Stimulated activated CD8-positive, alpha-beta memory T cell treated with anti-CD3 and anti-CD28 coated beads, Interleukin-2, amount 100 ng/mL, for 48 hours (primary cell): Measurements from ENCODE around the gene NACC1.

Source experiments
- DNase-seq, 2 donors: peaks; one replicate each; pipeline ENCODE4 v3.0.0-alpha.2; 2020; ENCODE audit warnings: low read depth in 2 of 2

Gene NACC1

DNA sequence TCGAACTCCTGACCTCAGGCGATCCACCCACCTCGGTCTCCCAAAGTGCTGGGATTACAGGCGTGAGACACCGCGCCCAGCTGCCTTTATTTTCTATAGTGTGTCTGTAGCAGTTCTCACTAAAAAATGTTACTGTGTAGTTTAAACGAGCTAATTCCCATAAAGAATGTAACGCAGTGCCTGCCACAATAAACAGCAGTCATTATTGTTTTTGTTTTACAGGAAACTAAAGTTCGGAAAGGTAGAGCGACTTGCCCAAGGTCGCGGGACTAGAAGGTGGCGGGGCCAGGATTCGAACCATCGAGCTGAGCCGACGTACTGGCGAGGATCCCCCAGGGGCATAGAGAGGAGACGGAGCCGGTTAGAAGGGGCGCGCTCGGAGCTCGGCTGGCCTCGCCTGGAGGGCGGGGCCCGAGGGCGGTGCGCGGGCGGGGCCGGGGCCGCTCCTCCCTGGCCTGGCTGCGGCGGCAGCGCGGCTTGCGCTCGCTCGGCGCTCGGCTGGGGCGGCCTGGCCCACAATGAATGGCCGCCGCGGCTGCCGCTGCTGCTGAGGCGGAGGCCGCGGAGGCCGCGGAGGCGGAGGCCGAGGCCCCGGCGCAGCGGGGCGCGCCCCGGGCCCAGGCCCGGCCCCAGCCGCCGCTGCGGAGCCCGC is at the start of gene NACC1:
TSS of gene NACC1 (plus strand) at position 493 of the 652 bp plus-strand sequence. CDS start 16,944 bp downstream, outside the sequence.
- DNase-seq, result peak; percentile 86

DNA sequence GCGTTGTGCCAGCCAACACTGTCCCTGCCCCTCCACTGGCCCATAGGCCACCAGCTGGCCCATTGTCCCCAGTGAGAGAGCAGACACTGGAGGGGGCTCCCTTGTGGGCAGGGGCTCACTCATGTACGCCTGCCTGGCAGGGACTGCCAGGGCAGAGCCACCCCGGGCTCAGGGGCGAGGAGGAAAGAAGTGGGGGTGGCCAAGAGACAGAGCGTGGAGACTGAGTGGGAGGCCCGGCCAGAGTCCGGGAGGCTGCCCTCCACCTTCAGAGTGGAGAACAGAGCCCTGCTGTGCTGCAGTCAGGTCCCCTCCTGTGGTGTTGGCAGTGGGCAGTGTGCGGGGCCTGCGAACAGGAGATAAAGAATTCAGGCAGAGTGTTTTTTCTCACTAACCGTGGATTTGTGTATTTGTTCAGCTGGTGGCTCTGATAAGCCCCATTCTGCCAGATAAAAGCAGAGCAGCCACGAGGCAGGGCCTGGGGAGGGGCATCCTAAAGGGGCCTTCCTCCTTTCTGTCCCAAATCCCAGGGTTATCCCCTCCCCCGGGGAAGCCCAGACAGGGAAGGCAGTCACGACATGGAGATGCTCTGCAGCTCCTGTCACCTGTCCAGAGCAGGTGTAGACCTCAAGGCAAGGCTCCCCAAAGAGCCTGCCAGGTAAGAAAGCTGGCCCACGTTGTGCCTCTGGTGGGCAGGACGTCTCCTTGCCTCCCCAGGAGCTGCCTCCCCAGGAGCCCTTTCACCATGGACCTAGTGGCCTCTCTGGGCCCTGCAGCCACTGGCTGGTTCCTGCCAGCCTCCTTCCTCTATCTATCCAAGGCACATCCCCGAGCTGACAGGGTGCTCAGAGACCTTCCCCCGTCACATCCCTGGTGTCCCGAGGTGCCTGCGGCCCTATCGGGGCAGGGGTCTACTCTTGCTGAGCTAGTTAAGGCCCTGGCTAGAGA is 48.4 kb upstream of the NACC1 start:
- DNase-seq, result no peak

DNA sequence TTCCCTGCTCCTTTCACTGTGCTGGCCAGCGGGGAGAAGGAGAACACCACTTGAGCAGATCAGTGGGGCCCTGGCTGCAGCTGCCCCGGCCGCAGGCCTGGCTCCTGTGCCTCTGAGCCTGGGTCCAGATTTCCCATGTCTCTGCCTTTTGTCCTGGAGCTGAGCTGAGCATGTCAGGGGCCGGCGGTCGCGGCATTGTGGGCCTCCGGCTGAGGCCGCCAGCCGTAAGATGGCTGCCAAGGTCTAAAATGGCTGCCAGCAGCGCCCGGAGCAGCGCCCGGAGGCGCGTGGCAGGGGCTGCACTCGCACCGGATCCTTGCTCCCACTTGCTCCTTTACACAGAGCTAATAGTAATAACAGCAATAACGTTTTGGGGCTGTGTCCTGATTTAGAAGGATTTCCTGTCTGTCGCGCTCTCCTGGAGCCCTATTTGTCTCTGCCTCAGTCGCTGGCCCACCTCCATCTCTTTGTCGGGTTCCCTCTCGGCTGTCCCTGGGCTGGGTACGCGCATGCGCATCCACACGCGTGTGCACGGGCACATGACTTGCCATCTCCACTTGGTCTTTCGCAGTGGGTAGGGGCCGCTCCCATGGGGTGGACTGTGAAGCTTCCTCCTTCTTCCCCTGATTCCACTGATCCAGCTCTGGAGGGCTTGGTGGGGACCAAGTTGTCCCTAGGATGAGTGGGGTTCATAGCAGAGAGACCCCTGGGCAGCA is 47.5 kb upstream of the NACC1 start:
- DNase-seq, result no peak

DNA sequence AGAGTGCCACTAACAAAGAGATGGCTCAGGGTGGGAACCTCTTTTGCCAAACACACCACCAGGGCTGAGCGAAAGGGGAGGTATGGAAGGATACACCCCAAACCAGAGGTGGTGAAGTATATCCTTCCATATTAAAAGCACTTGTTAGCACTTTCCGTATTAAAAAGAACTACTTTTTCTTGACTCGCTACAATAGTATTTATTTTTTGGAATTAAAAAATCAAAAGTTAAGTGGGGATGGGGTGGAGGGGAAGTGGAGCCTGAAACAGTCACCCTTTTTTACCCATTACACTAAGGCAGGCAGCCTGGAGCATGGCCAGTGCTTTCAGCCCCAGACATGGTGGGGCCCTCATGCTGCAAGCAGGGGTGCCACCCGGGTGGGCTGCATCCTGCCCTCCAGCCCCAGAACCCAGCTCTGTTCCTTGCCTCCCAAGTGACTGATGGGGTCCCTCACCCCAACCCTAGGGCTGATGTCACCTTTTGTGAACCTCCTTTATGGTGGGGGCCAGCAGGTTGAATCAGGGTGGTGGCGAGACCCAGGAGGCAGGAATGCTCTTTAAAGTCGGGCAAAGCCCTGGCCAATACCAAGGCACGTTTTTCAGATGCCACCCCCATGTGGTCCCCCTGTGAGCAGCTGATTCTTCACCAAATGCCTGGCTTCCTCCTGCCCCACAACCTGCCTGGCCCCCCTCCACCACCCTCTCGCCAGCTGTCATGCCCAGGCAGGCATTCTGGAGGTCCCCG is 46.4 kb upstream of the NACC1 start:
- DNase-seq, result no peak

DNA sequence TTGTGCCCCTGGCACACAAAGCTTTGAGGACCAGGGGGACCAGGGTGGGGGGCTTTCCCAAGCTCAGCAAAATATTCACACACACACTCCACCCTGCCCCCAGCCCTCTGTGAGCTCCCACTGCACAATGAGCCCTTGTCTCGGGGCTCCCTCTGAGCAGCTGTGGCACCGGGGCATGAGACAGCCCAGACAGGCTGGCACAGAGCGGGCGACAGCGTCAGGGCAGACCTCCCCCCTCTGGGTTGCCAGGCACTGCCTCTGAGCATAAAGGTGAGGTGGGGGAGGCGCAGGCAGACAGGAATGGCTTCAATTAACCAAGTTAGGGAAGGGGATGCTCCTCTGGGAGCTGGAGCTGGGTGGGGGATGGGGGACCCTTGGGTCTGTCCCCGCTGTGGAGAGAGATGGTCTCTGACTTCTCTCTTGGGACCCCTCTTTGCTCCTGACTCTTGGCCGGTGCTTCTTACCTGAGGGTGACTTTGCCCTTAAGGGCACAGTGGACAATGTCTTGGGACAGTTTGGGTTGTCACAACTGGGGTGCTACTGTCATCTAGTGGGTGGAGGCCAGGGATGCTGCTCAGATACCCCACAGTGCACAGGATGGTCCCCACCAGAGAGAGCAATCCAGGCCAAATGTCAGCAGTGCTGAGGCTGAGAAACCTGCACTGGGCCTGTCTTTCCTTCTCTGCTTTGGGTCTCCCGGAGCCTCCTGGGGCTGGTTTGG is 45.7 kb upstream of the NACC1 start:
- no peak for DNase-seq

DNA sequence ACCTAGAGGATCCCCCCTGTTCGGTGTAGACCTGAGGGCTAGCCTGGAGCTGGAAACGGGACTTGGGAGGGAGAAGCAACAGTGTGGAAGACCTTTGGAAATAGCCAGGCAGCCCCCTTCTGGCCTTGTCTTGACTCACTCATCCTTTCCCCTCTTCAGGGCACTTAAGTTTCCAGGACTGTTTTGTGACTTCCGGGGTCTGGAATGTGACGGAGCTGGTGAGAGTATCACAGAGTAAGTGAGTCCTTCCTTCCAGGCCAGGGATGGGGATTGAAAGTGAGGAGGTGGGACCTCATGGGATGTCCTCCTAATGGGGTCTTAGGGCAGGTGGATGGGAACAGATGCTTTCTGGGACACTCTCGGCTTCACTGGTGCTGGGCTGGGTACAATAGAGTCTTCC is 44.8 kb upstream of the NACC1 start:
- DNase-seq, result no peak

DNA sequence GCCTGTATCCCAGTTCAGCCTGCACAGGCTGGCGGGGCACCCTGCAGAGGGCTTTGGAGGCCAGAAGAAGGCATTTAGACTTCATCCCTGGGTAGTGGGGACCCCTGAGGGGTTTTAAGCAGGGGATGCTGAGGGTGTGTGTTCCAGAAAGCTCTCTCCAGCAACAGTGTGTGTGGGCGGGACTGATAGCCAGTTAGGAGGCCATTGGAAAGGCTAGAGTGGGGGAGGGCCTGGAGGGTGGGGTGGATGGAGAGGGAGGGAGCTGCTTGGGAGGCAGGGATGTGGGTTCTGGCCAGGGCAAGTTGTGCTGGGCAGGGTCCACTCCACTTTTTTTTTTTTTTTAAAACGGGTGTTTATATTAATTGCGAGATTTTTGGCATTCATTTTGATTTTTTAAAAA is 43.7 kb upstream of the NACC1 start:
- no peak for DNase-seq

DNA sequence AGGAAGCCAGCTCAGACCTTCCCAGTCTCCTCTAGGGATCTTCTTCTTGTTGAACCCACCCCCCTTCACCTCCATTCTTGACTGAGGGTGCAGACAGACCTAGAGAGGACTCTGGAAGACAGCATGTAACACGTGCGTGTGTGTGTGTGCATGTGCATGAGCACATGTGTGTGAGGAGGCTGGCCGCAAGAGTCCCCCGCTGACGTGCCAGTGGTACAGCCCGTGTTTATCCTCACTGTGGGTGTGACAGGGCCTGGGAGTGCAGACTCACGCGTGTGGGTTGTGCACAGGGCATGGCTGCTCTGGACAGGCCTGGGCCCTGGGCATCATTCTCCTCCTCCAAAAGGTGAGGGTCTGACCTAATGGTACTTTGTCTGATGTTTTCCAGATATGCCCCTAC is 41.7 kb upstream of the NACC1 start:
- no peak for DNase-seq

DNA sequence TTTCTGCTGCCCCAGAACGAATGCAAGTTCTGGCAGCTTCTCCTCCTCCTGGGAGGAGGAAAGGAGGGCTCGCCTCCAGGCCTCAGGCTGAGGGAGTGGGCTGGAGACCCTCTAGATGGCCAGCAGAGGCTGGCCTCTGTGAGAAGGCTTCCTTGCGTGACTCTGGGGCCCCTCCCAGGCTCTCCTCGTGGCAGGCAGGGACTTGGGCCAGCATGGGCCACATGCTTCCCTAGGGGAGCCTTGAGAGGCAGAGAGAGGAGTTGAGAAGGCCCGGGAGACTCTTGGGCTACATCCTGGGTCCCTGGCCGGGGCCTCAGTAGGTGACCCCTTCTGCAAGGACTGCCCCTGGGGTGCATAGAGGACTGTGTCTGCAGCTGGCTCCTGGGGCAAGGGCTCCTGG is 41.3 kb upstream of the NACC1 start:
- no peak for DNase-seq

DNA sequence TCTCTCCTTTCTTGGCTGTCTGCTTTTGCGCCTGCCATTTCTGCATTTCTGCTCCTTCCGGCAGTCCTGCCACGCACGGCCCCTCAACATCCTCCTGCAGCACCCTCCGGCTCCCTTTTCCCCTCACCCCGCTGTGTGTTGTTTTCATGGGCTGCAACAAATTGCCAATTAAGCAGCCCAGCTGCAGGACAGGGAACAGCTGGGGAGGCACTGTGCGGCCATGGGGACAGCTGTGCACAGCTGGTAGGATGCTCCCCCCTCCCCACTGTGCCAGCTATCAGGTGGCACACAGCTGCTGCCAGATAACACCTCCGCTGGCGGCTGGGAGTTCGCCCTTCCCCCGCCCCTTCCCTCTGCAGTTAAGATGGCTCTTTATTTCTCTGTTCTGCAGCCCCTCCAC is 40.8 kb upstream of the NACC1 start:
- DNase-seq, result no peak

DNA sequence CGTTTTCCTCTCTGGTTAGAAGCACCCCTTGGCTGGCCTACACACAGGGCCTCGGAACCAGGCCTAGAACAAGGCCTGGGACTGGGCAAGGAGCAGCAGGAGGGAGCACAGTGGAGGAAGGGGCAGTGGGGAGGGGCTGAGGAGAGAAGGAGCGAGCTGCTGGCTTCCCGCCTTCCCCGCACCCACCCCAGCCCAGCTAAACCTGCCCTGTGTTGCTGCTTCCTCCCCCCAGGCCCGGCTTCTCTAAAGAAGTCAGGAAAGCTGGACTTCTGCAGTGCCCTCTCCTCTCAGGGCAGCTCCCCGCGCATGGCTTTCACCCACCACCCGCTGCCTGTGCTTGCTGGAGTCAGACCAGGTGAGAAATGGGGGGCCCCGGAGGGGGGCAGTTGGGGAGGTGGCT is 39.7 kb upstream of the NACC1 start:
- no peak for DNase-seq

DNA sequence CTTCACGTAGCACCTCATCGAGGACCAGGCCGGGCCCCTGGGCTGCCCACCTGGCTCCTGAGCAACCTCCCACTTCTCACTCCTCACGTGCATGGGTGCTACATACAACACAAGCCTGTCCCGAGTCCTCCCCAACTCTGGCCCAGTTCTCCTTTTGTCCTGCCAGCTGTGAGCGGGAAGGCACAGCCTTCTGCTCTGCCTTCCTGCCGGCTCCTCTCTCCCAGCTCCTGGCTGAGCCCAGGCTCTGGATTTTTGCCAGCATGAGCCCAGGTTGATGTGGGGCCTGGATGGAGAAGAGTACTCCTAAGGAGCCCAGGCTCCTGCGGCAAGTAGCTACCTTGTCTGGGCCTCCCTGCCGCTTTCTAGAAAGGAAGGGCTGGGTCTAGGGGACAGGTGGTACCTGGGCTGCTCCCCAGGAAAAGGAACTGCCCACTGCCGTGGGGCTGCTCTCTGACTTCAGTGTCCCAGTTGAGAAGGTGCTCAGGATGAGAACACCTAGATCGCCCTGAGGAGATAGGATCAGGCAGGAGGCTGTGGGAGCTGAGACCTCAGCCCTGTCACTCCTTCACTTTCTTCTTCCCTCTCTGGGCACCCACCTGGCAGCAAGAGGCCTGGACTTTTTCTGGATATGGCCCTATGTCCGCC is 39.0 kb upstream of the NACC1 start:
- no peak for DNase-seq

DNA sequence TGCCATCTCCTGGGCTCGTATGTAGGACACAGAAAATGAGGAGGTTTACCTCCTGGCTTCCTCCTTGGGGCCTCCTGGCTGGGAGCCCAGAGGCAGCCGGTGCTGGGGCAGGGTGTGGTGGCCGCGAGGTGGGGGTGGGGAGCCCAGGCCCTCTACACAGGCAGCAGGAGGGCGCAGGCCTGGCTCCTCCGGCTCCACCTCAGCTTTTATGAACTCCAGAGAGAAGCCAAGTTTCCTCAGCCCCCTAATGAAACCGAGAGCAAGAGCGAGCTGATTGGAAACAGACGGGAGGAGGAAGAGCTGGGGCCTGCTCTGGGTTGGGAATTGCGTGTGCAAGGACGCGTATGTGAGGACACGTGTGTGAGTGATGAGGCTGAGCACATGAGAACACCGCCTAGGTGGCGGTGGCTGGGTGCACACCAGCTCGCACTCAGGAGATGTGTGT is 38.5 kb upstream of the NACC1 start:
- DNase-seq, result no peak

DNA sequence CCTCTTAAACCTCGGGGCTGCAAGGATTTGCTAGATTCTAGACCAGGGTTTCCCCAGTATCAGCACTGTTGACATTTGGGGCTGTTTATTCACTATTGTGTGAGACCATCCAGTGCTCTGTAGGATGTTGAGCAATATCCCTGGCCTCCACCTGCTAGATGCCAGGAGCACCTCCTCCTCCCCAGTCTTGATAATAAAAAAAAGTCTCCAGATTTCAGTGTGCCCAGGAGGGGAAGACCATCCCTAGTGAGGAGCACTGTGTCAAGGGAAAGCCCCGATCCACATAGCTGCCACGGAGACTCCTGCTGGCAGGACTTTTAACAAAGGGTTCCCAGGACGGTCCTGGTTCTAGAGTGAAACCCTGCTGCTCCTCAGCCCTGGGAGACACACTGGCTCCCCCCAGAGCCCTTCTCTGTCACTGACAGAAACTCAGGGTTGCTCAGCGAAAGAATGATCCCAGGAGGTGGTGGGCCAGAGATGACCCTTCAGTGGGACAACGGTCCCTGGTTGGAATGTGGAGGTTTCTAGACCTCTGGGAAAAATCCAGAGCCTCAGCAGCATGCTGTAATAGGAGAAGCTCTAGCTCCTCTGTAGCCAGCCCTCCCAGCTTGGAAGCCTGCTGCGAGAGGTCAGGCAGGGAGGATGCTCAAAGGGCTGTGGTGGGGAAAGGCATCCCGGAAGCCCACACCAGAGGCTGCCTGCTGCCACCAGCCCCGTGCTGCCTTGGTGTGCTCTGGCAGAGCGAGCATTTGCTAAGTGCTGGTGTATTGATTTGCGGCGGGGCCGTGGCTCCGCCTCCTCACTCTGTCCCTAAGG is 35.7 kb upstream of the NACC1 start:
- no peak for DNase-seq

DNA sequence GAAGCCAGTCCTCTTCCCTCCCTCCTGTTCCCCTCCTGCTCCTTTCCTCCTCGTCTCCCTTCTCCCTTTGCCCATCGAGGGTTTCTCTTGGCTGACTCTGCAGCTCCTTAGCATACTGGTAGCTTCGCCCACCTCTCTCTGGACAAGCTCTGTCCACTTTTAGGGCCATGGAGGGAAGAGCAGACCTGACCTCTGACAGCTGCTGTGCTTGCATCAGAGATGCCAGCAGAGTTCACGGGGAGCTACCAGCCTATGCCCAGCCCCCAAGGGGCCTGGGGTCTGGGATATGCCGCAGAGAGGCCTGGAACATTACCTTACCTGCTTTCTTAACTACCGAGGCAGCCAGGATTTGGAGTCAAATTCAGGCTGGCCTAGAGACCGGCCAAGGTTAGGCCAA is 35.1 kb upstream of the NACC1 start:
- no peak for DNase-seq

DNA sequence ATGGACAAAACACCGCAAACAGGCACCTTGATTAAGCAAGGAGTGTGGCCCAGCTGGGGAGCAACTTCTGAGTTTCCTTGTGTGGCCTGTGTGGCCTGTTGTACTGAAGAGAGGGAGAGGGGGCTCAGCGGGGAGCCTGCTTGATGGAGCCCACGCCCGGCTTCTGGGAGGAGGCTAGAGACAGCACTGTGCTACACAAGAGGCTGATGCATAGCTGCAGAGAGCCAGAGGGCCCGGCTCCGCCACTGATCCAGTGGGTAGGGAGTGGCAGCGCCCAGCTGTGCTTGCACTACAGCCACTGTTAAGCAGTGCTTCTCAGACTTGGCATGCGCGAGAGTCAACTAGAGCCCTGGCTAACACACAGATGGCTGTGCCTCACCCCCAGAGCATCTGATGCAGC is 34.4 kb upstream of the NACC1 start:
- no peak for DNase-seq

DNA sequence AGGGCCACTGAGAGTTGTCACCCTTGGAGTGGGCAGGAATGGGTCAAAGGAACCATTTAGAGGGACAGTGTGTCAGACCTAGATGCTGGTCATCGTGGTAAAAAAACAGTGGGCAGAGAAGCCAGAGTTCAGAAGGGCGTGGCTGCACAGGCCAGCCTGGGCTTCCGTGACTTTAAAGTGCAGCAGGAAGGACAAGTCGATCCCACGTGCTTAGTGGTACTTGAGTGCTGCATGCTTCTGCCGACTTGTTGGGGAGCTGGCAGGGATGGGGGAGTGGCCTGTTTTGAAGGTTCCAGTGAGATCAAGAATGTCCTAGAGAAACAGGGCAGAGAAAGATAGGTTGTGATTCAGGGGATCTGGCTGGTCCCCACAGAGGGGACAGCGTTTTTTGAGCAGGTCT is 32.4 kb upstream of the NACC1 start:
- DNase-seq, result no peak

DNA sequence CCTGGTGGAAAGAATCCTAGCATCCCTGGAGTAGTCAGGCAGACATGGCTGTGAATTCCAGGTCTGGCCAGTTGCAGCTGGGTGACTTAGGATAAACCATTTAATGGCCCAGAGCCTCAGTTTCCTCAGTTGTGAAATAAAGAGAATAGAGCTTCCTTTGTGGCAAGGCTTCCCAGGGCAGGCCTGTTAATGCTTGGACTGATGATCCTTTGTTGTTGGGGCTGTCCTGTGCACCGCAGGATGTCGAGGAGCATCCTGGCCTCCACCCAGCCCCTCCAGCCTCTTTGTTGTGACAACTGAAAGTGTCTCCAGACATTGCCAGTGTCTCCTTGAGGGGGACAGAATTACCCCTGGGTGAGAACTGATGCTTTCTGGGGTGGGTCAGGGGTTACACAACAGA is 31.7 kb upstream of the NACC1 start:
- no peak for DNase-seq

DNA sequence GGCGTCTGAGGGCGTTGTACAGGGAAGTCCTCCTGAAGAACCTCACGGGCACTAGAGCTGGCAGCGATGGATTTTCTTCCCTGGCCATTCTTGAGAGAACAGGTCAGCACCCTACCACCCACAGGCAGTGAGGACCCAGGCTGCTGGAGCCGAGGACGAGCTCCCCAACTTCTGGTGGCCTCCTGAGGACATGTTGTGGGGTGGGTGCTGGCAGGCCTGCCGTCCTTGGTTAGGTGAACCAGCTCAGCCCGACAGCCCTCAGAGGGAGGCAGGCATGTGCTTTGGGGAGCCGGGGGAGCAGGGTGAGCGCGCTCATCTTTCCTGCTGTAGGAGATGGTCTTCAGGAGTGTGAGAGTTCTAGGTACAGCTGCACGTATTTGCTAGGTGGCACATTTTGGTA is 30.8 kb upstream of the NACC1 start:
- DNase-seq, result no peak
